HG03575 (cell line): ENCODE measurements around the gene STX18.
"Not testable (repeated sequence)": the region's sequence is repeated elsewhere in the genome, so short reads cannot be mapped to it uniquely, and the experiment has no call there.

ENCODE experiments used
- ATAC-seq: cut with Tn5 transposase; IDR thresholded peaks from one replicate; pipeline ENCODE4 v1.9.1; 2021; ENCODE audit not compliant: unreplicated experiment, insufficient number of reproducible peaks, low FRiP score; ENCODE audit errors: extremely low read depth

The STX18 gene

DNA sequence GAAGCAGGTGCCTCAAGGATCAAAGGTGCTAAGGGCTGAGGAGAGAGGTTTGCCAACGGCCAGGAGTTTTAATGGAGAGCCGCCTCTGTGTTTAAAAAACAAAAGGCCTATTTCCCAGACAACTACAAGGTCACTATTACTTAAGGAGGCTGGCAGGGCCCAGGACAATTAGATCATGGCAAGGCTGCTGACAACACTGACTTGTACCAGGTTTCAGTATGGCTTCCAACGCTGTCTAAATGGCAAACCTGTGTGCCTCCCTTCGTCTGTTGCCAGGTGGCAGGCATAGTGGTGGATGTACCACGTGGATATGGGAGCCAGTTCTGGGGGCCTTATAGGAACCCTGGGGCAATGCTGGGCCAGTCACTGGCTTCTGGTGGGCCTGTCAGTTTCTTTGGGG is 114.0 kb downstream of the STX18 start:
- ATAC-seq = no peak

DNA sequence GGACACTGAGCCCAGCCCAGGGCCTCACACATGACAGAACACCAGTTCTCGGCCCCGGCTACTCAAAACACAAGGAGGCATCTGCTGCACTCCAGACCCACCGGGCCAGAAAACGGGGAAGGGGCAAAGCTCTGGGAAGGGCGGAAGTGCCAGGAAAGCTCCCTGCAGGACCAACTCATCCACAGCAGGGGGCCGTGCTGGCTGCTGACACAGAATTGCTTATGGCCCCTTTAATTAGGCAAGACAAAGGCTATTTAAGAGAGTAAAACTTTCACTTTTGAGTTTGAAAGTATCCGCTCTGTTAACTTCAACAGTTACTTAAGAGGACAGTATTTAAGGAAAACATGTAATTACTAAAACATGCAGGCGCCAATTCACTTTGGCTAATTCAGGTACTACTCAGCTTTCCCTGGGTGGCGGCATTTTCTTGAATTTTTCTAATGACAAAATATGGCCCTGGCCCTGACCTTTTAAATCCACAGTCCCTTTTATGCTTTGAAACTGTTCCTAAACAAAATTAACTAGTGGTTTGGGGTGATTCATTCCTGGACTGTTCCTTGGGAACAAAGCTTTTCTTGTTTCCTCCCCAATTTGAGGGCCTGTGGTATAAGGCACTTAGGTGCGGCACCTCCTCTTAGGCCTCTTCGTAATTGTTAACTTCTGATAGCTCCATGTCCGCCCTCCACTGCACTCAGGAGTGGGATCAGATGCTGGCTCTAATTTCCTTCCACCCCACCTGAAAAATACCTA is 114.6 kb downstream of the STX18 start:
- no peak for ATAC-seq

DNA sequence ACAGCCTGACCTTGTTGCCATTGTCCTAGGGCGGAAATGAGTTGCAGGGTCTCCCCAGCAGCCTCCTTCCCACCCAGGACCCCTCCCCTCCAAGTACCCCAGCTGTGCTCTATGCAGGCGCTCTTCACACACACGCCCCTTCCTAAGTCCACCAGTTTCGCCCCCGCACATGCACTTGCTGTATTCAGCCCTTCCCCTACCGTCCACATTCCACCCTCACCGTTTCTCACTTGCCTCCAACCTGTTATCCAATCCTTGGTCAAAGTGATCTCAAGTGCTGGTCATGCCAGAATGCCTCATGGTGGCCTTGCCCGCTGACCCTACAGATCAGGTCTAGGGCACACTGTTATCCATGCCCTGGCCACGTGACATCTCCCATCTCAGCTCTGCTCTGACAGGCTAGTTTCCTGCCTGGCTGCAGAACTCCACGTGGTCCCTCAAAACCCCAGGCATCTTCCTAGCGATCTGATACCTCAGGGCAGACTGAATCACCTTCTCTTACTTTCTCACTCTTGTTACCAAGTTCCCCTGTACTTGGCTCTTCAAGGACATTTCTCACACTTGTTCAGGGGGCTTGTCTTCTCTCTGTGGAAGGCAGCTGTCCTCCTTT is 115.2 kb downstream of the STX18 start:
- ATAC-seq = no peak

DNA sequence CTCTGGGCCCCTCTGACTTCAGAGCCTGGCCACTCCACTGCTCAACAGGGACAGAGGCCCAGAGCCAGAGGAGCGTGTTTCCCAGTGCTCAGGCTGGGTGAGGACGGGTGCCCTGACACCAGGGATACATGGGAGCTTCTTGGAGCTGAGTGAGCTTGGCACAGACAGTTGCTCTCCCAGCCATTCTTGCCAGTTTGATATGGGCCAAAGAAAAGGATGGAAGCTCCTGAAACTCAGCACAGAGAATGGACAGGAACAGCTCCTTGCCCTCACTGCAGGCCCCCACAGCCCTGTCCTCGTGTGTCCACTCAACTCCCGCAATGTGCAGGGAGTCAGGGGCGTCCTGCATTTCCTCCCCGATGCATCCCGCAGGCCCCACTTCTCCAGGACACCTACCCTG is 116.2 kb downstream of the STX18 start:
- no peak for ATAC-seq

DNA sequence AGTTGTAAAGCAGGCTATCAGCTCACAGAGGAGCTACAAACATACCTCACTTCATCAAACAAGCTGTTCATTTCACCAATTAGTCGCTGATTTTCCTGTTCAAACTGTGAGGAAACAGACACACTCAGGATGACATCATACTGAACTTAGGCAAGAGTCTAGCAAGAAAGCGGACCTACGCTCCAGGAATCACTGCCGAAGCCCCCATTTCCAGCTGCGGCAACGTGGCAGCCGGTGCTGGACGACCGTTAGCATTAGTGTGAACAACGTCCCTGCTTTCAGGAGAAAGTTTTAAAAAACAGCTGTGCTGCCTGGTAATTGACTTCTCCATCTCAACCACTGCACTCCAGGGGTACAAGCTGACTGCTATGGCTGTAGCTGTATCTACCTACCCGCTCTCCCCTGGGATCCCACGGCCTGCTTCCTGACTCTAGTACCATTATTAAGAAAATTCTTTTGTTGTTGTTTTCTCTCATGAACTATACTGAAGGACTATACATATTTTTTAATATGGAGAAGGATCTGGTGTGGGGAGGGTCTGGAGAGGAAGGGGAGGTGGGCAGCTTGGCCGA is 116.6 kb downstream of the STX18 start:
- ATAC-seq = no peak

DNA sequence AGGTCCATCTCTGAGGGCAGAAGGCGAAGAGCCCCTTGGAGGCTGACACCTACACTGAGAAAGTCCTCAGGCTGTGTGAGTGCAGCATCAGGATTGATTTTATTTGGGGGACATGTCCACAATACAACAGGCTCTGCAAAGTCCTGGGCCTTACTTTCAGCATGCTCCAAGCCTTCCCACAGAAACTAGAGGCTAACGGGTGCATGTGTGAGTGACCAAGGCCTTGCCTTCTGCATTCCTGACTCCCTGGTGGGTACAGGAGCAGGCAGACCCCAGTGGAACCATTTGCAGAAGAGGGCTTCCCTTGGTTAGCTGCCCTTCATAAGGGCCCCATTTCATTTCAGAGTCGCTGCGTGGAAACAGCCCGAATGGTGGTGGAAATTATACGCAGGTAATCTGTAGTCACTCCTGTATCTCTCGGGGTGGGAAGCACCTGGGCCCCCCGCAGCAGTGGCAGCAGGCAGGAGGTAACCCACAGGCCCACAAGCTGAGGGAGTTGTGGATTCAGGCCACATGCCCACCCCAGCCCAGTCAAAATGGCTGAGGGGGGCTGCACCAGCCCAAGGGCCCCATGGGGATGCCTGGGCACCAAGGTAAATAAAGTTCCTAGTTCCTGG is 117.2 kb downstream of the STX18 start:
- no peak for ATAC-seq

DNA sequence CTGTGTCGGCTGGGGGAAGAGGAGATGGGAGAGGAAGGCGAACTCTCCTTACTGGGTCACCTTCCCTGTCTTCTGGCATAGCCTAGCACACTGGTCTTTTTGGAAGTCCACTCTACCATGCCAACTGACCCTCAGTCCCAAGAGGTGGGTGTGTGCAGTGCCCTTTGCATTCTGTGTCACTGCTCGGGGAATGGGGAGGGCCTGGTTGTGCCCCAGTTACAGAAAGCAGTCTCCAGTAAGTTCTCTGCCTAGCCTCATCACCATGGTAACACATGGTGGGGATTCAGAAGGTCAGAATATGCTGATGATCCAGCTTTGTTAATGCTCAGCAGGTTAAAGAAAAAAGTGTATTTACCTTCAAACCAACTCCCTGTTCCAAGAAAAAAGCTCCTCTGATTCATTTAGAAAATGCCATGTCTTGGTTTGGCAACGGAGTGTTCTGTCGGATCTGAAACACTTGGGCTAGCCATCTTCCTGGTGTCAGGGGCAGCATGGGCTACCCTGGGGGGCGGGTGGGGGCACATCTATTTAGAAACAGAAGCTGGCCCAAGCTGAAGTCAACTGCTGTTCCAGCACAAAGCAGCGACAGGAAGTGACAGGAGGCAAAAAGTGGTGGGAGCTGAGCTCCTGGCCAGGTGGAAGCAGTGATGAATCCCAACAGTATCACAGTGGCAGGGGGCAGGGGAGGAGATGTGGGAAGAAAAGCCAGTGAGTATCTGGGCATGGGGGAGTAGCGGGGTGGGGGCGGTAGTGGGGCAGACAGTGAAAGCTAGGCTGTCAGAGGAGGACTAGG is 117.9 kb downstream of the STX18 start:
- no peak for ATAC-seq

DNA sequence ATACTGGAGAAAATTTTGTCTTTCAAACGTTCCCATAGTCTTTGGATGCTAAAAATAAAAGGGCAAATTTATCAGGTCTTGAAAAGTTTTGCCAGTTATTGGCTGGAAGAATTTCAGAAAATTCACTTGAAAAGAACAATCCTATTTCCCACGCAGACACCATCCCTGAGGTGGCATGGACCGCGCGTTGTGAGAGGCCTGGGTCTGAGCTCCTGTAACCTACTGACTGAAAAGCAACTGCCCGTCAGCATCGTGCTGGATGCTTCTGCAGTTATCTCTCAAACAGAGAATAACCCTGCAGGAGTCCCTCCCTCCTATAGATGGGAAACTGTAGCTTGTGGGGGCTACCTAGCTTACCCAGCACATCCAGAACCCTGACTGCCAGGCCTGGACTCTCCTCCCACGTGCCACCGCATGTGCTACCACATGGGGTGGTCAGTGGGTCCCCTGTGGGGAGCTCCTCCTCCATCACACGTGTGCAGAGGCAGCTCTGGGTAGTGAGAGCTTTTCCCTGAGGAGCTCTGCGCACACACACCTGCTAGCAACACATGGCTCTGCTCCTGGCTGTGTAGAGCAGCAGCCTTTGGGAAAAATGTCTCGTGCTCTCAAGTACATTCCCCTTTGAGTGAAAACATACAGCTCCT is 118.9 kb downstream of the STX18 start:
- no peak for ATAC-seq

DNA sequence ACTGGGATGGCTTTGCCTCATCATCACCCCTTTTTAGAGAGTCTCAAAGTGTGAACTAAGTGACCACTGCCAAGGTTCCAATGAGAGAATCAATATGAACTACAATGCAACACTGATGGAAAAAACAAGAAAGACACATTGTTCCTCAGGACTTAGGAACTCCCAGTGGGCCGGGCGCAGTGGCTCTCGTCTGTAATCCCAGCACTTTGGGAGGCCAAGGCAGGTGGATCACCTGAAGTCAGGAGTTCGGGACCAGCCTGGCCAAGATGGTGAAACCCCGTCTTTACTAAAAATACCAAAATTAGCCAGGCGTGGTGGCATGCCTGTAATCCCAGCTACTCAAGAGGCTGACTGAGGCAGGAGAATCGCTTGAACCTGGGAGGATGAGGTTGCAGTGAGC is 119.7 kb downstream of the STX18 start:
- ATAC-seq = not testable (repeated sequence)

DNA sequence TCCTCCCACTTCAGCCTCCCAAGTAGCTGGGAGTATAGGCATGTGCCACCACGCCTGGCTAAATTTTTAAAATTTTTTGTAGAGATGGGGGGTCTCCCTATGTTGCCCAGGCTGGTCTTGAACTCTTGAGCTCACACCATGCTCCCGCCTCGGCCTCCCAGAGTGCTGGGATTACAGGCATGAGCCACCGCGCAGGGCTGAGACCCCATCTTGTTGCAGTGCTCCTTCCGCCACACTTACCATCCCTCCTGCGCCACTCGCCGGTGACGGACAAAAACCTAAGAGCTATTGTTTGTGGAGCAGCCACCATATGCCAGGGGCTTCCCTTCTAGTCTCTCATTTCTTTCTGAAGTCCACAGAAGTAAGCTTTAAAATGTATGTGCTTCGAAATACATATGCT is 120.5 kb downstream of the STX18 start:
- ATAC-seq = no peak

DNA sequence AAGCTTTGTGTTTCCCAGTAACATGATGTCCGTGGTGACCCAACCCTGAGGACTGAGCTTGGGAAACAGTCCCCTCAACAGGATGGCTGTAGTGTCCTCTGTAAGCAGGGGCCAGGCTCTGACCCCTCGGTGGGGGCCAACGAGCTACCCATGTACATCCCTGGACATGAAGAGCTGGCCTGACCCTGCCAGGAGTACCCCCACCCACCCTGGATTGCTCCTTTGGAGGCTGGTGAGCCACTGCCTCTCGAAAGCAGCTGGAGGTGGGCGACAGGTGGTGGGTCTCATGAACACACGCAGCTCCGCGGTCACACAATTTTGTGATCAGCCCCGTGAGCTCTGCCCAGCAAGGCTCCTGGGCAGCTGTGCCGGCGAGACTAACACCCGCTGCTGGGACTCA is 121.4 kb downstream of the STX18 start:
- no peak for ATAC-seq

DNA sequence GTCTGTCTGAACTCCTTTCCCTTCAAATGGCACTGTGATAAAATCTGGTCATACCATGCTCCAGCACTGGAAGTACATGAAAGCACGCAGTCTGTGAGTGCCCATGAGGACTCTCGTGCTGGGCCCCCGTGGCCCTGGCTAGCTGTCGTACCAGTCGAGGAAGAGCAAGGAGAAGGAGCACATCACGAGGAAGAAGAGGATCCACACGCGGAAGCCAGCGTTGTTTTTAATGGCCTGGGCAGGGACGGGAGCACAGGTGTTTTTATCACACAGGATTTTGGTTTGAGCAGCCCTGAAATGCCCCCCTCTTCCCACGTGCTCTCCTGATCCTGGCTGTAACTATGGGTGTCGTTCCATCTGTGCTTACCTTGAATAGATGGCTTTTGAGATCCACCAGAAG is 122.0 kb downstream of the STX18 start:
- ATAC-seq = no peak

DNA sequence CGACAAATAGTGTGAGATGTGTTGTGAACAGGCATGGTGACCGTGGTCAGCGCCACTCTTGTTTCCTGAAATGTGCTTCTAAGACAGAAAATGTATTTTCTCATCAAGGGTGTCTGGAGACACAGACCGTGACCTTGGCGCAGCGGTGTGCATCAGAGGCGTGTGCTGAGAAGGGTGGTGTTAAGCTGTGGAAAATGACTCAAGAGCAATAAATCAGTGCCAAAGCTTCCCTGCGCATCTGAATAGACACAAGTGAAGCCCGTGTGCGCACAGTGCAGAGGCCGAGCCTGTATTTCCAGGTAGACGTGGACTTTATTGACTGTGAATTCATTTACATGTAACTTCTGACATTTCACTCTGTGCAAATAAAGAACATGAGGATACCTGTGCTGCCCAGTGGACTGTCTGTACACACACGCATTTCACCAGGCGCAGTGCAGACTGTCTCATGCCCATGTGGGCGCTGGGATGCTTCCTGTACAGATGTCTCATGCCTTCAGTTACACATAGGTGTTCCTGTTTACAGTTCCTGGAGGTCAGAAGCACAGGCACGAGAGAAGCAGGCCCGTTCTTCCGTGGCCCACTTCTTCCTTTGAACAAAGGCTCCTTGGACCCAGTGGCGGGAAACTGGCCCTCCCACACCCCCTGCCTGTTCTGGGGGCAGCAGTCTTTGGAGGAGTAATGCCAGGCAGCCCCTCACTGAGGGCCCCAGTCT is 123.0 kb downstream of the STX18 start:
- no peak for ATAC-seq

DNA sequence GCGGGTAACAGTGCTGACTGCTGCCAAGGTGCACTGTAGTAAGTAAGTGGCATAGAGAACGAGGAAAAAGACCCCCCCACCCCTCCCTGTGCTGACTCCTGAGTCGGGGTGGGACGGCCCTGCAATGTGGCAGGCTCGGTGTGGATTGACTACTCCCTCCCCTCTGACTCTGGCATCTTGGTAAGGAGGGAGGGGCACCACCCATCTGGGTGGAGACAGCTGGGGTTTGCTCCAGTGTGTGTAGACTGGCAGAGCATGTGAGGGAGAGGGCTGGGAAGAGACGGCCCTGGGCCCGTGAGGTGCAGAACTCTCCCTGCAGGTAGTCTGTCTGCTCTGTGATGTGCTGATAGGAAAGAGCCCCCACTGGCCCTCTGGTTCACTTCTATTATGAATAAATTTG is 124.0 kb downstream of the STX18 start:
- ATAC-seq = no peak

DNA sequence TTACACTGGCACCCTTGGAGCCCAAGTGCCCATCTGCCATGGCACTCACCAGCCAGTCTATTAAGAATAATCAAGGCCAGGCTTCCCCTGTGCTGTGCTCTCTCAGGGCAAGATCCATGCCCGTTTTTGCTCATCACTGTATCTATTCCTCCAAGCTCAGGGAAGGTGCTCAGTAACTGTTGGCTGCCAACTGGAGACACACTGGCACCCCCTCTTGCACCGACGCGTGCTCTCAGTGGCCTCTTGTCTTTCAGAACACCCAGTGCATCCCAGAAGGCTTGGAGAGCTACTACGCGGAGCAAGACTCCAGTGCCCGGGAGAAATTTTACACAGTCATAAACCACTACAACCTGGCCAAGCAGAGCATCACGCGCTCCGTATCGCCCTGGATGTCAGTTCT is 124.9 kb downstream of the STX18 start:
- no peak for ATAC-seq

DNA sequence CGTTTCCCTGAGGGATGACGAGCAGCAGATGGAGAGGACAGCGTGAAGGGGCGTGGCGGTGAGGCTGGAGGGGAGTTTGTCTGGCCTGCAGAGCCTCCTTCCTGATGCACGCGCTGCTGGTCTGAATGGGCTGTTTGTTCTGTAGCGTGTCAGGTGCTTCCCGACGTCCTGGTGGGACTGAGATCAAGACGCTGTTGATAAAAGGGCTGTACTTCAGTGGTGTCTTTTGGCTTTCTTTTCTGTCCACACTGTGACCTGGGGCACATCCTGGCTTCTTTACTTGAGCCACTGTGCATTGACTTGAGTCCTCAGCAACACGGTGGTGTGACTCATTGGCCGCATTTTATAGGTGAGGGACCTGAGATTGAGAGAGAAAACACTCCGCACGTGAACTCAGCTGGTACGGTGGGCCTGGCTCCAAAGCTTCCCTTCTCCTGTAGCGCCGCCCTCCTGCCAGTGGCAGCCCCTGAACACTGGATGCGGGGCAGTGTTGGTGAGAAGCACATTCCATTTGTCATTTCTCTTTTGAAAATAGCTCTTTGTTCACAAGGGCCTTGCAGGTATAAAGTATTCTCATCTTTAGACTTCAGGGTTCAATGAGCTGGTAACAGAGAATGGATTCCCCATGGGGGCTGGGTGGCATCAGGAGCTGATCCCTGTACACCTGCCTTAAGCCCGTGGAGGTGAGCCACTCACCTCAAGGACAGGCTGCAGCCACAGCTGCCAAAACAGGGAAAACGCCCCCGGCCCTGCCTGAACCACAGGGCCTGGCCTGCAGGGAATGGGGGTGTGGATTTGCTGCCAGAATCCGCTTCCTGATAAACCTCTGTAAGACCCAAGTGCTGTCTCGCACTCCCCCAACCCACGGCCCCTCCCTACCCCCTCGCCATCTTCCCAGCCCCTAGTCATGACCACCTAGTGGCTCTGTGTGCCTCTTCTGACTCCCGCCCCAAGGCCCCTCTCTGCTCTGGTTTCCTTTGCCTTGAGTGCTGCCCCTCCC is 125.7 kb downstream of the STX18 start:
- no peak for ATAC-seq

DNA sequence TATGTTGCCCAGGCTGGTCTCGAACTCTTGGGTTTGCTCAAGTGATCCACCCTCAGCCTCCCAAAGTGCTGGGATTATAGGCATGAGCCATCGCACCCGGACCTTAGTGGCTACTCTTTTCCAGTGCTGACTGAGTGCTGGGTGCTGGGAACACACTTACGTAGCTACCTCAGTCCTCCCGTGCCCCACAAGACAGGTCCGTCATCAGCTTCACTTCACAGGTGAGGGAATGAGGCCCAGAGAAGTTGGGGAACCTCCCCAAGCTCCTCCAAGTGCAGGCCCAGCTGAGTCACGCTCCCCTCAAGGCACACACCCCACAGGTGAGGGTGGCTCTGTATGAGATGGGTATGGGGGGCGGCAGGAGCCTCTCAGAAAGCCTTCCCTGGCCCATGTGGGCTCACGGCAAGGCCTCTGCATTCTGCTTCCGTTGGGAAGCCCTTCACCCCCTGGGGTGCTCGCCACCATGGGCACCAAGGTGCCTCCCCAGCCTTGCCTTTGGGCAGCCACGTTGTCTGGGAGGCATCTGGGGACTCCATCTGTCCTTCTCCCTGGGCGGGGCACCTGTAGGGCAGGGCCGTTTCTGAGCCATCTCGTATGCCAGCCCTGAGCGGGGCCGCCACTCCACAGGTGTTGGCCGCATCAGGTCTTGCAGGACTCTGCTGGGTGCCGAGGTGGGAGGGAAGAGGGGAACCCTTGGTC is 126.6 kb downstream of the STX18 start:
- ATAC-seq = no peak
